ENCODE results near the gene NUP107.

NUP107 gene

DNA sequence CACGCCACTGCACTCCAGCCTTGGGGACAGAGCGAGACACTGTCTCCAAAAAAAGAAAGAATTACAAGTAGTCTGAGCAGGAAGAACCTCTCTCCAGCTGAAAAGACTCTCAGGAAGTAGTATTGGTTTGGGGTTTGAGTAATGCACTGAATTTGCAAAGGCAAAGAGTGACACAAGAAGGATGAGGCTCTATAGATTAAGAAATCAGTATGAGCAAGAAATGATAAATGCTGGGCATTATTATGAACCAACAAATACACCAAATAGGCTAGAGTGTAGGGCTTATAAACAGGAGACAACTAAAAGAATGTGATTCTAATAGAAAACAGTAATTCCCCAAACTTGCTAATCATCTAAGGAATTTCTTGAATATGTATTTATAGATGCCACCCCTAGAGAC is 56.6 kb downstream of the NUP107 start:
- peak; percentile 56 for DNase-seq

DNA sequence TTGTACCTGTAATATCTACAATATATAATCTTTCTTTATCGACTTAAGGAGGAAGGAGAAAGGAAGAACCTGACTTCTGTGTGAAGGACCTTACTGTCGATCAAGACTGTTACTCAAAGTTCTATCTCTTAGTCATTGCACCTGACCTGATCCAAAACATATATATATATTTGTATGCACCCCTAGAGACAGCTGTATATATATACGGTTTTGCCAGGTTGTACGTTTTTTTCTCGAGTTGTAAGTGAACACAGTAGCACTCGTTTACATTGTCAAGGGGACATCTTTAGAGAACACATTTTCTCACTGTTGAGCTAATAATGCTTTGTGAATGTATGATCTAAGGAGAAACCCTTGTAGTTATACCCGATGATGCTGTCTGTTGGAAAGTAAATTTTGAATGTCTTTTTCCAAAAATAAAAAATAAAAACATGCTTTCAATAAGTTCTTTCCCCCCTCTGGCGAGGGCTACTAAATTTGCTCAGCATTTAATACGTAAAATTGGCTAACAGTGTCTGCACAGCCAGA is 58.7 kb downstream of the NUP107 start:
- no peak for DNase-seq

DNA sequence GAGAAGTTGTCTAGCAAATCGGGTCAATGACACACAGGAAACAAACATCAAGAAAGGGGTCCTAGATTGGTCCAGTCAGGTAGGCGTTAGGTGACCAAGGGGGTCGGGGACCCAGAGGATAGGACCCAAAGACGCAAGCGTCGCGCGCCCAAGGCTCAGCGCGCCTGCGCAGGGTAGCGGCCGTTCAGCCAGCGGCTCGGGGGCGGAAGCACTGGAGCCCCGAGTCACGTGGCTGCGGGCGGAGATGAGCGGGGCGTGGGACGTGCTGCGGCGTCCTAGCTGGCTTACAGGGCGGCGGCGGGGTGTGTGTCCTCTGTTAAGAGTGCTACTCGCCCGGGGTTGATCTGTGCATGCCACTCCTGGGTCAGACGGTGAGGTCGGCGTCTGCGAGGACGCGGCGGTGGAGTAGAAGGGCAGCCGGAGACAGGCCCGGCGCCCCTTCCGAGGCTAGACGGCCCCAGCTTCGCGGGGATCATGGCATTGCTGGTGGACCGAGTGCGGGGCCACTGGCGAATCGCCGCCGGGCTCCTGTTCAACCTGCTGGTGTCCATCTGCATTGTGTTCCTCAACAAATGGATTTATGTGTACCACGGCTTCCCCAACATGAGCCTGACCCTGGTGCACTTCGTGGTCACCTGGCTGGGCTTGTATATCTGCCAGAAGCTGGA is 59.3 kb downstream of the NUP107 start, which contains the start of gene SLC35E3:
Gene SLC35E3, plus strand, starts transcription at position 273 of the 668 bp plus-strand sequence. Its CDS starts 202 bp downstream, at position 475.
- peak; percentile 89 for DNase-seq

DNA sequence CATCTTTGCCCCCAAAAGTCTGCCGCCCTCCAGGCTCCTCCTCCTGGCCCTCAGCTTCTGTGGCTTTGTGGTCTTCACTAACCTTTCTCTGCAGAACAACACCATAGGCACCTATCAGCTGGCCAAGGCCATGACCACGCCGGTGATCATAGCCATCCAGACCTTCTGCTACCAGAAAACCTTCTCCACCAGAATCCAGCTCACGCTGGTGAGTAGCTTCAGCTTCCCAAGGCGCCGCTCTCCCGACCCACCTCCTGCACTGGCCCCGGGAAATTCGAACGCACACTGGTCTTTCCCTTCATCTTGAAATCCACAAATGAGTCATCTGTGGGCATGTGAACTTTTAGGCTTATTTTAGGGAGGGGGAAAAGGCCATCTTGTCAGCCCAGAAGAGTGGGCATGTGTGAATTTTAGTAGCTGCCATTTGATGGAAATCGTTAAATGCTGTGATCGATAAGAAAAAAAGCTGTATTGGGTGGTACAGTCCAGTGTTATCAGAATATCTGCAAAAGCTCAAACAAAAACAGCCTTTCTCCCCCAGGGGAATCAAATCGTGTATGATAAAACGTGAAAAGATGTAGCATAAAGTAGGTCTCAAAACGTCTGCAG is 59.9 kb downstream of the NUP107 start:
- peak; percentile 64 for DNase-seq

DNA sequence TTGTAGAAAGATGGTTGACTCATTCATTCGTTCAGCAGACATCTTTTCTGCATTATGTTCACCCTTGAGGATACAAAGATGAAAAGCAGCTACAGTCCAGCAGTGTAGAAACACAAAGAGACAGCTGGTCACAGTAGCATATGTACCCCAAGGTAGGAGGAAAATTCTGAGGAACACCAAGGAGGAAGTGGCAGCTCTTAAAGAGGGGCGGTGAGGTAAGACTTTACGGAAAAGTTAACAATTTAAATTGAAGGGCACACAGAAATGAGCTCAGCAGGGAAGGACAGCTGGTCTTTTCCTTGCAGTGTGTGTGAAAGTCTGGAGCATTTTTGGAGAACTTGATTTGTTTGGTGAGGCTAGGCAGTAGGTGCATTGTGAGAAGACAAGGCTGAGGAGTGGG is 62.7 kb downstream of the NUP107 start:
- DNase-seq = no peak

DNA sequence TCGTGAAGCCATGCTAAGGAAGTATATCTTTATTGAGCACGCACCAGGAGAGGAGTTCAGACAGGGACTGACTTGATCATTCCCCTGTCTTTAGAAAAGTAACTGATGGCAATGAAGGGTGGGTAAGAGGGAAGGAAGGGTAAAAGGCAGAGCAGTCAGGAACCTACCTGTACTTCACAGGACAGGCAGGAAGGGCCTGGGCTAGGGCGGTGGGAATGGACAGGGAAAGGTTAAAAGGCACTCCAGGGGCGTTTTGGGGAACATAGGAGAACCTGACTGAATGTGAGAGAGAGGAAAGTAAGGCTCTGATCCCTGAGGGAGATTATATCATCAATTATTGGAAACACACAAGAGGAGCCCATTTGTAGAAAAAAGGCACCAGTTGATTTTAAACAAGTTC is 63.1 kb downstream of the NUP107 start:
- no peak for DNase-seq

DNA sequence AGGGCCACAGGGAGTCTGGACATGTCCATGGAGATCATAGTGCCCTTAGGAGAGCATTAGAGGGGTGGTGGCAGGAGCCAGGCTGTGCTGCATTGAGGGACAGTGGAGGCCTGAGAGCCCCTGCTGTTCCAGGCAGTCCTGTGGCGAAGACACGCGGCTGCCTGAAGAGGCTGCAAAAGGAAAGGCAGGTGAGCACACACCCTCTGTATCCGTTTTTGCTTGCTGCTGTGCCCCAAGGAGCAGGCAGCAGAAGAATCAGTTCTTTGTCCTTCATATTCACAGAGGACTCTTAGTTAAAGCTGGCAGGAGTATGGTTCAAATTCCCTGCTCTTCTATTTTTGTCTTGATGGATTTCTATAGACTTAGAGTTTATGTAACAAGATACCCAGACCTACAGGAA is 63.7 kb downstream of the NUP107 start:
- no peak for DNase-seq

DNA sequence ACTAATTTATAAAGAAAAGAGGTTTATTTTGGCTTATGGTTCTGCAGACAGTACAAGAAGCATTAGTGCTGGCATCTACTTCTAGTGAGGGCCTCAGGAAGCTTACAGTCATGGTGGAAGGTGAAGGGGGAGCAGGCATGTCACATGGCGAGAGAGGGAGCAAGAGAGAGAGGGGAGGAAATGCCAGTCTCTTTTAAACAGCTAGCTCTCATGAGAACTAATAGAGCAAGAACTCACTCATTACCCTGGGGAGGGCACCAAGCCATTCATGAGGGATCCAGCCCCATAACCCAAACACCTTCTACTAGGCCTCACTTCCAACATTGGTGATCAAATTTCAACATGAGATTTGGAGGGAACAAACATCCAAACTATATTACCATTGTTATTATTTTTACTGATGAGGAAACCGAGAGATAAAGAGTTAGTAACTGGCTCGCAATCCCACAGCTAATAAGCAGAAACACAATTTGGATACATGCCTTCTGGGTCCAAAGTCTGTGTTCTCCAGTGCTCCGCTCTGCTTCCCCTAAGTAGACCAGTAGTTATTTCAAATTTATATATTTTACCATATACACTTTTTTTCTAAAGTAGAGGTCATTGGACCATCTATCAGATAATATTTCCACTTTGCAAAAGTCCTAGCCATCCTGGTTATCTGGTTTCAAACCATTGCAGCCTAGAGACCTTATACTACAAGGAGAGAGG is 68.9 kb downstream of the NUP107 start:
- no peak for DNase-seq

DNA sequence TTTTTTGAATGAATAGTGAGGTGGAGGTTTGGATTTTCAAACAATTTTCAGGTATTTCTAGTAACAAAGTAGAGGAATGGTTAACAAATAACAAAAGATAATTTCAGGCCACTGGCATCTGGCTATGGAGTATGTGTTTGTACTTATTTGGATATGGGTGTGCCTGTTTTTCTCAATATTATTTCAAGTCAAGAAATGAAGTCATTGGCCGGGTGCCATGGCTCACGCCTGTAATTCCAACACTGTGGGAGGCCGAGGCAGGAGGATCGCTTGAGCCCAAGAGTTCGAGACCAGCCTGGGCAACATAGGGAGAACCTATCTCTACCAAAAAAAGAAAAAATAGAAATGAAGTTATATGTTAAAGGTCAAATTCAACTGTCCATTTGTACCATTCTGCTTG is 73.1 kb downstream of the NUP107 start:
- DNase-seq = peak; percentile 10

DNA sequence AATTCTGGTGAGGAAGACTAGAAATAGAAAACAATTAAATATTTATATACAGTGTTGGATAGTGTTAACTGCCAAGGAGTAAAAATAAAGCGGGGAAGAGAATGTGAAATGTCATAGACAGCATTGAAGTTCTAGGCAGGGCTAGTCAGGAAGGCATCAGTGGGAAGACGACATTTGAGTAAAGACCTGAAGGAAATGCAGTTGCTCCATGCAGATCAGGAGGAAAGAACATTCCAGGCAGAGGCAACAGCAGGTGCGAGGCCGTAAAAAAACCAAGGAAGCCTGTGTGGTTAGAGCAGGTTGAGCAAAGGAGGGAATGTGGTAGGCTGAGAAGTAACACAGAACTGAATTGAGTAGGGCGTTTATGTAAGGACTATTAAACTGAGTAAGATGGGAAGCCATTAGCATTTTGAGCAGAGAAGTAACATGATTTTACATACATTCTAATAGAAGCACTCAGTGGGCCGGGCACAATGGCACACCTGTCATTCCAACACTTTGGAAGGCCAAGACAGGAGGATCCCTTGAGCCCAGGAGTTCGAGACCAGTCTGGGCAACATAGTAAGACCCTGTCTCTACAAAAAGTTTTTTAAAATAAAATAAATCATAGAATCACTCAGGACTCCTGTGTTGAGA is 74.1 kb downstream of the NUP107 start:
- DNase-seq = no peak

DNA sequence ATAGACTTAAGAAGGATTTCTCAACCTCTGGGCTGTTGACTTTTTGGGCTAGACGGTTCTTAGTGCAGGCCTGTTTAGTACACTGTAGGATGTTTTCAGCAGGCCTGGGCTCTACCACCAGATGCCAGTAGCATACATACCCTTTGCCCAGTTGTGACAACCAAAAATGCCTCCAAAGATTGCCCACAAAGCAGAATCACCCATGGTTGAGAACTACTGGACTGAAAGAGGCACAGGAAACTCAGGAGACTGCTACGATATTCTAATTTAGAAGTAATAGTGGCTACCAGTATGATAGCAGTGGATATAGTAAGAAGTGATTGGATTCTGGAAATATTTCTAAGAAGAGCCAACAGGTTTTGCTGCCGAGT is 74.6 kb downstream of the NUP107 start:
- no peak for DNase-seq

DNA sequence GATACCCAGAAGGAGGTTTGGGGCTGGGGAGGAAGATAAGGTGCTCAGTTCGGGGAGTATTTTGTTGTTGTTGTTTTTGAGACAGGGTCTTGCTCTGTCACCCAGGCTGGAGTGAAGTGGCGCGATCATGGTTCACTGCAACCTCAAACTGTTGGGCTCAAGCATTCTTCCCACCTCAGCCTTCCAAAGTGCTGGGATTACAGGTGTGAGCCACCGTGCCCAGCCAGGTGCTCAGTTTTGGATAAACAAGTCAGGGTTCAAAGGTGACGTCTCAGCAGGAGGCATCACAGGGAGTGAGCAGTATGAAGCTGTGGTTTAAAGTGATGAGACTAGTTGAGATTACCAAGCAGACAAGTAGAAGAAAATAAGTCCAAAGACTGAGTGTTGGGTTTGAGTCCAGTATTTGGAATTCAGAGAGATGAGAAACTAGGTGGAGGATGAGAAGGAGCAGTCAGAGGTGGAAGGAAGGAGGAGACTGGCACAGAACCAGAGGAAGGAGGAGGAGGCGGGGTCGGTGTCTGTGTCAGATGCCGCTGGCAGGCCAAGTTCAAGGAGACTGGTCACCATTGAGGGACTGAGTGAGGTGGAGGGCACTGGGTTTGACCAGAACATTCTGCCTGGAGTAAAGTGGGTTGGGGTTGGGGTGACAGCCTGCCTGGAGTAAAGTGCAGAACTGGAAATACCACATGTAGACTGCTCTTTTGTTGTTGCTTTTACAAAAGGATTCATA is 75.3 kb downstream of the NUP107 start:
- DNase-seq = no peak

DNA sequence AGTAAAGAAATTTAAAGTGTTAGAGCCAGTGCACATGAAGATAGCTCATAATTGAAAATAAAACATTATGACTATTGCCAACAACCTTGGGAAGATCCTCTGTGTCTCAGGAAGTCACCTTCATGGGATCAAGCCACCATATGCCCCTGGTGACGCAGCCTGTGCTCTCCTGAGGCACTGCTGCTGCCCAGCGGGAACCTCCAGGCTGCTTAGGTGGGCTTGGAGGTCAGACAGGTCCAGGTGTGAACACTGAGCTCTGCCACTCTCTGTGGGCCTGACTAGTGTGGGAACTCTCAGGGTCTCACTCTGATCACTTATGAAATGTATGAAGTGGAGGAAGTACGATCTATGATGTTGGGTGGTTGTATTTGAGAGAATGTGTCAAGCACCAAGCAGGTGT is 75.9 kb downstream of the NUP107 start:
- DNase-seq = no peak

DNA sequence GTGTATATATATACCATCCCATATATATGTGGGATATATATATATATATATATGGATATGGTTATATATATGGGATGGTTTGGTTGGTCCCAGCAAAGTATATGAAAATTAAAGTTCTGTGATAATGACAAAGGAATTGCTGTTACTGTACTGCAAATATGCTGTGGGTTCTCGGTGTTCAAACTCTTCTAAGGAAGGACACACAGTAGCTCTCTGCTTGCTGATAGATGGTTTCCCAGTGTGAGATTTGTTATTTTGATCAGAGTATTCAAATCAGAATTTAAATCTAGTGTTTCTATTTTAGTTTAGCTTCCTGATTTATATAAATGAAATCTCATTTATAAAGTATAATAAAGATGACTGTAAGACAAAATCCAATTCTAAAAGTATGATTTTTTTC is 78.9 kb downstream of the NUP107 start:
- DNase-seq = no peak

DNA sequence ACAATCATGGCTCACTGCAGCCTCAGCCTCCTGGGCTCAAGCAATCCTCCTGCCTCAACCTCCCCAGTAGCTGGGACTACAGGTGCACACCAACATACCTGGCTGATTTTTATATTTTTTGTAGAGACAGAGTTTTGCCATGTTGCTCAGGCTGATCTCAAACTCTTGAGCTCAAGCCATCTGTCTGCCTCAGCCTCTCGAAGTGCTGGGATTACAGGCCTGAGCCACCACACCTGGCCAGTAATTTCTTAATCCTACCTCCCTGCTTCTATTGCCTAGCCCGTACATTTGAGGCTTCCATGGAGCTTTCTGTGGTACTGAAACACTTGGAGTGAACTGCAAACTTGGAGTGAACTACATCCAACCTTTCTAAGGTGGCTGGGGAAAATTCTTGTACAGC is 79.9 kb downstream of the NUP107 start:
- DNase-seq = no peak

DNA sequence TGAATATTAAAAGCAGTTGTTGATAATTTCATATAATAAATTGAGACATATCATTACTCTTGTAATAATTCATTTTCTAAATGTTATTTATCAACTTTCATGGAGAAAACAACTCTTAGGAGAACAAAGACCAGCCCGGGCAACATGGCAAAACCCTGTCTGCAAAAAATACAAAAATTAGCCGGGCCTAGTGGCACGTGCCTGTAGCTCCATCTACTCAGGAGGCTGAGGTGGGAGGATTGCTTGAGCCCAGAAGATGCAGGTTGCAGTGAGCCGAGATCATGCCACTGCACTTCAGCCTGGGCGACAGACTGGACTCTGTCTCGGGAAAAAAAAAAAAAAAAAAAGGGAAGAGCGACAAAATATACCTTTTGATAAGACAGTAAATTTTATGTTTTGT is 80.4 kb downstream of the NUP107 start:
- no peak for DNase-seq

DNA sequence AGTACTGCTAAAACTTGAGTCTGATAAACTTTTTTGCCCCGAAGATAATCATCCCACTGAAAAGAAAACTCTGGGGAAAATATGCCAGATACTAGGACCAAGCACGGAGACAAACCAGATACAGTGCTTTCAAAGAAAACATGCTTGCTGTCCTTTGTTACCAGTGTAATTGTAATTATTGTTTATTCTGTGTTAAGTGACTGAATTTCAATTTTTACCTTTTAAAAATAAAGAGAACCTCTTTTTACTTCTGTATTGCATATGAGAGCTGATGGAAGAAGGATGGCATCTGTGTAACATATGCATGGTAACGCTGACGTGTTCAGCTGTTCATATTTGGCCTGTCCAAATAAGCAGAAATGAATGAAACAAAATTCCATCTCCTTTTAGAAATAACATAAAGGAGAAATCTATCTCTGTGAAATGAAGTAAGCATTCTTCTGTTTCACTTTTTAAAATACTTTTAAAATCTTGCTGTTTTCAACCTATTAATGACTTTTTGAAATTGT is 81.7 kb downstream of the NUP107 start:
- DNase-seq = peak; percentile 61

DNA sequence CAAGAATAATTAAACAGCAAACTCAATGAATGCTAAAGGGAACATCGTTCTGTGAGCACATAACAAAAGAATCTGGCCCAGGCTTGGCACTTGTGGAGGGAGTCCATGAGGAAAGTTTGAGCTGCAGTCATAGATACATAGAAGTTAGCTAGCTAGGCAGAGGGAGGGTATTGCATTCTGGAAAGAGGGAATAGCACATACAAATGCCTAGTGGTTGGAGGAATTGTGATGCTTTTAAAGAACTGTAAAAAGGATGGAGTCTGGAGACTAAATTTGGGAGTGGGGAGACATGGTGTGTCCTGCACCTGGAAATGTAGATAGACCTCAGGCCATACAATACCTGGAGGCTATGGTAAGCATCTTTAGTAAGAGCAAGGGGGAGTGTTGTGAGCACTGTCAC is 83.2 kb downstream of the NUP107 start:
- DNase-seq = no peak

DNA sequence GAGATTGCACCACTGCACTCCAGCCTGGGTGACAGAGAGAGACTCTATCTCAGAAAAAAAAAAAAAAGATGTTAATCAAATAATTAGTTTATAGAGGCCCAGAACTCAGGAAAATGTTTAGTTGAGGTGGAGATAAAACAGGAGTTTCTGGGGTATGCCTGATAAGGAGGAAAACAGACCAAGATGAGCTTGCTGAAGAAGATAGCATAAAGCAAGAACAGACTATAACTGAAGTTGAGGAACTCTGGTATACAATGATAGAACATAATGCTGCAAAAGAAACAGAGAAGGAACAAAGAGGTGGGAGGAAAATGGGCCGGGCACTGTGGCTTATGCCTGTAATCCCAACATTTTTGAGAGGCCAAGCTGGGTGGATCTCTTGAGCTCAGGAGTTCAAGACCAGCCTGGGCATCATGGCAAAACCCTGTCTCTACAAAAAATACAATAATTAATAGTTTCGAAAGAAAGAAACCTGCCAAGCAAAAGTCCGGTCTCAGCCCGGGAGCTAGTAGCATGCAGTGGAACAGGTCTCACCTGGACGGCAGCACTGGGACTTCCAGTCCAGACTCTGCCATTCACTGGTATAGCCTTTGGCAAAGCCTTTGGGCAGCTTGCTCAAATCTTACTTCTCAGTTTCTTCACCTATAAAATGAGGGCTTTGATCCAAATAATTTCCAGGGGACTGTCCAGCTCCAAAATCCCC is 84.6 kb downstream of the NUP107 start:
- no peak for DNase-seq

DNA sequence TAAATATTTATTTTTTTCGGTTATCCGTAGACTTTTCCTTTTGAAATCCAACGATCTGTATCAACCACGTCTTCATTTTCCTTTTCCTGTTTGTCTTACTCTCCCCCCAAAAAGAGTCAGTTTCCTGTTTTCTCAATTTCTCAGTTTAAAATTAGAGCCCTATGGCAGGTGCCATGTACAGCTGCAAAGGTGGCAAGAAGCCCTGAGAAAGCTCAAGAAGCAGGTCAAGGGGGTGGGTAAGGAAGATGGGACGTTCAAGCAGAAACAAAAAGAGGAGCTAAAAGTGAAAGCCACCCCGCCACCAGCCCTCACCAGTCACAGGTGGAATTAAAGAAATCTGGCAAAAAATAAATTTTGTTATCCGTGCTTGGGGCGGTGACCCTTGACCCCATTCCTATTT is 85.9 kb downstream of the NUP107 start:
- DNase-seq = no peak

DNA sequence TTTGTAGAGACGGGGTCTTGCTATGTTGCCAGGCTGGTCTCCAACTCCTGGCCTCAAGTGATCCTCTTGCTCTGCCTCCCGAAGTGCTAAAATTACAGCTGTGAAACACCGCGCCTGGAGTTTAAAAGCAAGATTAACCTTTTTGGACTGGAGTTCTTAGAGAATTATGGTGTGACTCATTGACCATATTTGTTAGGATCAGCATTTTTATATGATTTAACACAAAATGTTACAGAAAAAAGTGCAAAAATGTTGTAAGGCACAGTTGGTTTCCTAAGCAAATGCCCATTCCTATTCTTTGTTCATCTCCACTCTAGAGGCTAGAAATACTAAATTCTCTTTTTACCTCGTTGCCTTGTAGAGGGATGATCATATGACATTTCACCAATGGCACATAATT is 86.8 kb downstream of the NUP107 start:
- DNase-seq = no peak

DNA sequence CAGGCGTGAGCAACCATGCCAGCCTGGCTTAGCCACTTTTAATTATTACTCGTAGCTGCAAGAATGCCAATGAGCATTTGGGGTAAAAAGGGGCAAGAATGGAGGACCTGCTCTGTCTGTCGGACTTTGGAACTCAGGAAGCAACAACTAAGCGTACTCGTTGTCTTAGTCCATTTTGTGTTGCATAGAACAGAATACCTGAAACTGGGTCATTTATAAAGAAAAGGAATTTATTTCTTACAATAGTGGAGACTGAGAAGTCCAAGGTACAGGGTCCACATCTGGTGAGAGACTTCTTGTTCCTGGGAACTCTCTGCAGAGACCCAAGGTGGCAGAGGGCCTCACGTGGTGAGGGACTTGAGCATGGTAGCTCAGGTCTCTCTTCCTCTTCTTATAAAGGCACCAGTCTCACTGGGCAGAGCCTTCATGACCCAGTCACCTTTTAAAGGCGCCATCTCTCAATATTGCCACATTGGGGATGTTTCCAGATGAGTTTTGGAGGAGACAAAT is 88.4 kb downstream of the NUP107 start:
- no peak for DNase-seq

All from fibroblast of skin of scalp (primary cell).